H1 (cell line): ENCODE measurements around the gene DPP3. TPM values are rescaled to one million over a fixed set of nuclear protein-coding genes. Genes with fewer than 3 reads are reported as not detected.

ENCODE experiments used
- CTCF ChIA-PET: fragments of 300-600 bp; sonication (Branson Sonifier 250); formaldehyde crosslinking; loops from one replicate; lab custom pipeline; 2021; ENCODE audit not compliant: partially characterized antibody; lab: Charles Lee
- POLR2A ChIA-PET: fragments of 300-600 bp; sonication (Branson Sonifier 250); formaldehyde crosslinking; loops from one replicate; lab custom pipeline; 2021; ENCODE audit warnings: inconsistent platforms; ENCODE audit not compliant: partially characterized antibody; lab: Charles Lee
- DNase-seq, 2 experiments: peaks; one replicate each; pipeline versions ENCODE4 v3.0.0 to v3.0.0-alpha.2; 2010 to 2022; ENCODE audit warnings: low spot score in 2 of 2, low read depth in 1 of 2, mixed read lengths in 1 of 2
- FAIRE-seq: peaks from 2 replicates; lab custom pipeline; 2011; peaks lifted over from hg19 to GRCh38; lab: Jason Lieb, UNC
- H2AFZ ChIP-seq: 2 replicates; pipeline ENCODE4 v1.8.1; 2012; ENCODE audit warnings: low read length, inconsistent platforms
- H2AK5ac ChIP-seq: 2 replicates; pipeline ENCODE4 v1.6.1; 2013; ENCODE audit warnings: low read depth, low read length
- H2BK120ac ChIP-seq: replicated peaks from 2 replicates; pipeline ENCODE3; 2013; ENCODE audit warnings: low read depth, low read length, inconsistent platforms
- H2BK12ac ChIP-seq: 2 replicates; pipeline ENCODE4 v1.6.1; 2013; ENCODE audit warnings: low read depth, low read length
- H2BK15ac ChIP-seq: 2 replicates; pipeline ENCODE4 v1.6.1; 2013; ENCODE audit warnings: low read length
- H2BK20ac ChIP-seq: 2 replicates; pipeline ENCODE4 v1.6.1; 2013; ENCODE audit warnings: low read length
- H2BK5ac ChIP-seq: 2 replicates; pipeline ENCODE4 v1.6.1; 2013; ENCODE audit warnings: low read depth, low read length
- H3K14ac ChIP-seq: 2 replicates; pipeline ENCODE4 v1.6.1; 2013; ENCODE audit warnings: inconsistent platforms; ENCODE audit not compliant: insufficient read length
- H3K18ac ChIP-seq: 2 replicates; pipeline ENCODE4 v1.6.1; 2013; ENCODE audit warnings: low read length; ENCODE audit errors: extremely low read depth
- H3K23ac ChIP-seq: 2 replicates; pipeline ENCODE4 v1.6.1; 2013; ENCODE audit warnings: inconsistent platforms; ENCODE audit not compliant: insufficient read length
- H3K23me2 ChIP-seq: 2 replicates; pipeline ENCODE4 v1.6.1; 2013; ENCODE audit warnings: low read depth, low read length
- H3K27ac ChIP-seq: 2 replicates; pipeline ENCODE4 v1.6.1; 2011; ENCODE audit warnings: low read depth, low read length, inconsistent platforms
- H3K27me3 ChIP-seq, 4 experiments: replicated peaks in 1 of 4; 1 replicate in 1 of 4; 2 replicates in 3 of 4; pipeline versions ENCODE4 v1.6.1 to v1.8.1; 2011 to 2013; ENCODE audit warnings: low read length in 3 of 4, mild to moderate bottlenecking in 3 of 4, inconsistent platforms in 2 of 4, mixed read lengths in 2 of 4, moderate library complexity in 1 of 4; ENCODE audit not compliant: control insufficient read depth in 3 of 4, insufficient read depth in 3 of 4; ENCODE audit errors: extremely low read depth in 1 of 4
- H3K36me3 ChIP-seq, 4 experiments: 2 replicates each; pipeline versions ENCODE4 v1.6.1 to v1.8.1; 2011 to 2013; ENCODE audit warnings: mild to moderate bottlenecking in 4 of 4, low read length in 3 of 4, moderate library complexity in 2 of 4, control low read depth in 1 of 4, inconsistent platforms in 1 of 4; ENCODE audit not compliant: insufficient read depth in 4 of 4, control insufficient read depth in 2 of 4
- H3K4ac ChIP-seq: replicated peaks from 2 replicates; pipeline ENCODE3; 2013; ENCODE audit warnings: low read length, low read depth, mixed read lengths, inconsistent platforms; ENCODE audit not compliant: insufficient read length
- H3K4me1 ChIP-seq, 4 experiments: replicated peaks in 1 of 4; 1 replicate in 1 of 4; 2 replicates in 3 of 4; pipeline versions ENCODE4 v1.6.1 to v1.8.1; 2011 to 2013; ENCODE audit warnings: low read length in 3 of 4, inconsistent platforms in 2 of 4, mixed read lengths in 1 of 4; ENCODE audit not compliant: insufficient read depth in 4 of 4, control insufficient read depth in 3 of 4
- H3K4me2 ChIP-seq, 2 experiments: 2 replicates each; pipeline versions ENCODE4 v1.6.1 to v1.8.1; 2011 to 2013; ENCODE audit warnings: low read depth in 2 of 2, low read length in 2 of 2, control low read depth in 1 of 2, inconsistent platforms in 1 of 2, mild to moderate bottlenecking in 1 of 2; ENCODE audit not compliant: insufficient read depth in 1 of 2
- H3K4me3 ChIP-seq, 4 experiments: fragments of 200-600, 300-600 bp in 1 of 4; sonication (generic), shearing (Covaris generic), sonication (Bioruptor Twin) in 1 of 4; 2 replicates each; pipeline versions ENCODE4 v1.5.1 to v1.8.1; 2011 to 2016; ENCODE audit warnings: low read length in 4 of 4, low read depth in 3 of 4, control low read depth in 2 of 4, inconsistent platforms in 2 of 4, mild to moderate bottlenecking in 2 of 4, mixed read lengths in 1 of 4, moderate library complexity in 1 of 4; ENCODE audit not compliant: insufficient read depth in 2 of 4; ENCODE audit errors: extremely low read depth in 1 of 4
- H3K56ac ChIP-seq: replicated peaks from 2 replicates; pipeline ENCODE3; 2013; ENCODE audit warnings: low read depth, mild to moderate bottlenecking, mixed read lengths, low read length, inconsistent platforms; ENCODE audit not compliant: insufficient read length
- H3K79me1 ChIP-seq: 2 replicates; pipeline ENCODE4 v1.6.1; 2013; ENCODE audit warnings: low read depth, low read length, control low read depth
- H3K79me2 ChIP-seq, 2 experiments: 2 replicates each; pipeline versions ENCODE4 v1.6.1 to v1.8.1; 2012 to 2013; ENCODE audit warnings: low read length in 2 of 2, mild to moderate bottlenecking in 2 of 2, inconsistent platforms in 1 of 2; ENCODE audit not compliant: insufficient read depth in 2 of 2, control insufficient read depth in 1 of 2
- H3K9ac ChIP-seq, 4 experiments: replicated peaks in 1 of 4; 1 replicate in 1 of 4; 2 replicates in 3 of 4; pipeline versions ENCODE4 v1.6.1 to v1.8.1; 2011 to 2013; ENCODE audit warnings: low read depth in 3 of 4, low read length in 3 of 4, control low read depth in 2 of 4, mild to moderate bottlenecking in 2 of 4, moderate library complexity in 2 of 4, inconsistent platforms in 1 of 4; ENCODE audit errors: extremely low read depth in 1 of 4
- H3K9me3 ChIP-seq, 2 experiments: 2 replicates each; pipeline versions ENCODE4 v1.6.1 to v1.8.1; 2012 to 2013; ENCODE audit warnings: mild to moderate bottlenecking in 2 of 2, moderate library complexity in 2 of 2, control low read depth in 1 of 2, inconsistent platforms in 1 of 2, low read depth in 1 of 2, low read length in 1 of 2, mixed read lengths in 1 of 2; ENCODE audit not compliant: insufficient read depth in 2 of 2
- H4K20me1 ChIP-seq, 2 experiments: replicated peaks in 1 of 2; 2 replicates each; pipeline versions ENCODE3 to v1.8.1; 2011 to 2013; ENCODE audit warnings: inconsistent platforms in 2 of 2, low read length in 2 of 2, mild to moderate bottlenecking in 1 of 2; ENCODE audit not compliant: insufficient read depth in 2 of 2, control insufficient read depth in 1 of 2
- H4K5ac ChIP-seq: 2 replicates; pipeline ENCODE4 v1.6.1; 2013; ENCODE audit warnings: low read length, low read depth, mixed read lengths, inconsistent platforms; ENCODE audit not compliant: insufficient read length
- H4K8ac ChIP-seq: 2 replicates; pipeline ENCODE4 v1.8.0; 2013; ENCODE audit warnings: mild to moderate bottlenecking, moderate library complexity, low read length, inconsistent platforms; ENCODE audit not compliant: insufficient read depth; ENCODE audit errors: extremely low read depth
- H4K91ac ChIP-seq: replicated peaks from 2 replicates; pipeline ENCODE3; 2013; ENCODE audit warnings: low read length, mixed read lengths, inconsistent platforms; ENCODE audit not compliant: insufficient read length
- SP4 ChIP-seq: IDR thresholded peaks from 2 replicates; pipeline ENCODE4 v1.6.1; 2012; ENCODE audit warnings: low read length, inconsistent platforms
- WGBS, 2 experiments: shearing (Covaris generic) in 1 of 2; methylation state at CpG; one replicate each; pipeline versions ENCODE4 v1.1.6 to v1.1.7; 2013 to 2015; ENCODE audit warnings: low lambda C conversion rate in 2 of 2, mixed read lengths in 2 of 2, inconsistent platforms in 1 of 2, low coverage in 1 of 2, missing lambda C conversion rate in 1 of 2; ENCODE audit not compliant: insufficient replicate concordance in 2 of 2, insufficient coverage in 1 of 2, insufficient read length in 1 of 2; ENCODE audit errors: extremely low coverage in 1 of 2, missing lambda C conversion rate in 1 of 2; 5-methylcytosine and 5-hydroxymethylcytosine counted together
- polyA plus RNA-seq, 7 experiments: library from polyadenylated mRNA; depleted of rRNA in 3 of 7; stranded (reverse) in 5 of 7; unstranded in 2 of 7; fragments of >200 nt in 5 of 7; fragments of 200-250 nt in 2 of 7; gene quantifications; 1 replicate in 5 of 7; 2 replicates in 1 of 7; 4 replicates in 1 of 7; pipeline versions ENCODE4 v1.2.1 to v1.2.3, GENCODE V29; 2011 to 2013; ENCODE audit warnings: missing spikeins in 2 of 7, mixed read lengths in 2 of 7
- total RNA-seq: library from RNA; stranded (reverse); fragmentation: NEBNext Ultra II Directional; extraction: Animal tissue kit (Norgen Biotek cat#: 25700); gene quantifications from 2 replicates; pipeline ENCODE4 v1.2.1, GENCODE V29; 2021

The DPP3 gene
- total and polyA plus RNA-seq, 2 of the 8 experiments (the other 6 are each of a cell fraction or from before 2014, with no cell fraction given): 75.1 to 82.7 TPM

DNA sequence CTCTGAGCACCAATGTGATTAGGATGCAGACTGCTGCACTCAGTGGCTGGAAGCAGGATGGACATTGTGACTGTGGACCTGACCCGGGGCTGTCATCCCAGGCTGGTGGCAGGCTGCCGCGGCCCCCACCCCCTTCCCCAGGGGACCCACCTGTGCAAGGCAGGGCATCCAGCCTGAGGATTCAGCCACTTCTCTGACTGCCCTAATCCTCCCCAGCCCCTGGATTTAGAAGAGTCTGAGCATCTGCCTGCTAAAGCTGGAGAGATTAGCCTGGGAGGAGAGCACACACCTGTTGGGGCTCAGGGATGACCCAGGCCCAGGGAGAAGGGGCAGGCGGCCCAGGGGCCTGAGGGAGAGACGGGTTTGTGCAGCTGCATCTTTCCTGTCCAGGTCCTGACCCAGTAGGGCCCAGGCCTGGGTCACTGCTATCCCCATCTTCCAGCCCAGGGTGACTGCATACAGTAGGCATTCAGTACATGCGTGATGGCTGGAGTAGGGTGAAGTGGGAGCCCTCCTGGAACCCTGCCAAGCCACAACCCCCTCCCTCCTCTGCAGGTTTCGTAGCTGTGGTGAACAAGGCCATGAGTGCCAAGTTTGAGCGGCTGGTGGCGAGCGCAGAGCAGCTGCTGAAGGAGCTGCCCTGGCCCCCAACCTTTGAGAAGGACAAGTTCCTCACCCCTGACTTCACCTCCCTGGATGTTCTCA, 12.1 kb downstream of the DPP3 start:
- DNase-seq: no peak
- no peaks in the 10 kb centered on the region for H3K27me3 ChIP-seq
- no peak overlapping the region for H3K14ac ChIP-seq
- POLR2A ChIA-PET: interaction anchor here (0.9 to 4.6 kb wide), 7 partner anchors 12 to 186 kb away, joined by 3 to 37 read pairs (median 4); partner anchors contain the start of genes BBS1 and DPP3
- no peak for TF ChIP-seq SP4
- no peak overlapping the region for H2AFZ ChIP-seq
- H2AK5ac ChIP-seq: no peak overlapping the region
- no peak overlapping the region for H3K23ac ChIP-seq
- no peak overlapping the region for H3K56ac ChIP-seq
- no peak overlapping the region for H2BK20ac ChIP-seq
- WGBS, 2 experiments: 91% methylated on average over 8 of the region's 10 CpGs; no CpG with 5 or more reads in 1 of the 2 experiments
- no peak overlapping the region for H3K4me2 ChIP-seq
- H4K91ac ChIP-seq: peak overlapping the region; percentile 60
- no peak overlapping the region for H2BK5ac ChIP-seq
- peaks cover 4 to 24% (median 15%) of the 10 kb centered on the region in 4 experiments for H3K36me3 ChIP-seq
- CTCF ChIA-PET: interaction anchor here (0.7 to 4.5 kb wide), 29 partner anchors 9 to 186 kb away, joined by 3 to 23 read pairs (median 5); partner anchors contain the start of genes CCDC87, CCS, CTSF and DPP3
- H2BK12ac ChIP-seq: 0 out of 2 replicates have a peak overlapping the region, but pooled peaks have one; percentile 11
- no peaks in the 10 kb centered on the region for H3K79me2 ChIP-seq
- peak overlapping the region; percentile 38; the same call in 1 of the 2 replicates for H3K27ac ChIP-seq
- H2BK120ac ChIP-seq: no peak overlapping the region
- no peak overlapping the region for H3K4ac ChIP-seq
- H3K18ac ChIP-seq: no peak overlapping the region
- H3K79me1 ChIP-seq: no peaks in the 10 kb centered on the region
- H2BK15ac ChIP-seq: no peak overlapping the region
- peak overlapping the region; percentile 82; the same call in 1 of the 2 replicates for H4K8ac ChIP-seq
- H4K5ac ChIP-seq: no peak overlapping the region
- no peaks in the 10 kb centered on the region for H3K23me2 ChIP-seq
- no peaks in the 10 kb centered on the region for H3K9me3 ChIP-seq
- H3K4me3 ChIP-seq: no peak overlapping the region
- H4K20me1 ChIP-seq: peaks cover 0 to 2% of the 10 kb centered on the region in 2 experiments
- H3K9ac ChIP-seq: peak overlapping the region in 2 of 4 experiments; percentile 25 to 41; a peak in 3 of 7 replicates
- FAIRE-seq: no peak
- peaks cover 0 to 12% (median 5%) of the 10 kb centered on the region in 4 experiments; a peak in 4 of 7 replicates for H3K4me1 ChIP-seq
